ENCODE data around the gene CRTC2. TPM values are rescaled to one million over a fixed set of nuclear protein-coding genes. Genes with fewer than 3 reads are reported as not detected.

CRTC2 gene
- total and polyA plus RNA-seq, 9 of the 15 experiments (the other 6 are each of a cell fraction or from before 2014, with no cell fraction given) = 2.7 to 26.4 (median 10.2) TPM

DNA sequence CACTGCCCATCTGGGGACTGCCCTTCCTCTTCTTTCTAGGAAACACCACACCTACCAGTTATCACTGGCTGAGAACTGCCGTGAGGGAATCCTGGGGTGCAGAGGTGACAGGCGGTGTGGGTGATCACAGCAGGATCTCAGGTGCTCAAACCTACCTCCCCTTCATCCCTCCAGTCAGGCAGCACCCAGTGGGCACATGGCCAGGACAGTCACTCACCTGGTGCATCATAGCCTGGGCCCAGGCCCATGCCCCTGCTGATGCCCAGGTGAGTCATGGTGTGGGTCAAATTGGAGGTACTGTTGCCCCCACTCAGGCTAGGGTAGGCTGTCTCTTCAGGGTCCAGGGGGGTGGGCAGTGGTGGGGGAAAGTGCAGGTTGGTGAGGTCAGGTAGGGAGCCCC, 6.6 kb downstream of the CRTC2 start:
- POLR2A ChIA-PET = no interaction called here
- FAIRE-seq = no peak
- Histone ChIP-seq H3K4me3 (no peak overlapping the region), H3K9me1 (ENCODE audit: control insufficient read depth, insufficient read depth, low read length) (no peaks in the 10 kb centered on the region), H3K4me1 (replicated peaks in 1 of 2; ENCODE audit: control insufficient read depth in 2 of 2, insufficient read depth in 2 of 2, low read length in 2 of 2) (peaks cover 5 to 14% of the 10 kb centered on the region in 2 experiments), H3K36me3 (ENCODE audit: control insufficient read depth, insufficient read depth, low read length) (peaks cover 67% of the 10 kb centered on the region; the same call in 2 of the 3 replicates), H3K9me3 (replicated peaks; ENCODE audit: control insufficient read depth, insufficient read depth, low read depth, low read length) (no peaks in the 10 kb centered on the region), H3K4me2 (ENCODE audit: insufficient read depth, low read length) (no peak overlapping the region), H3K9ac (ENCODE audit: insufficient read depth in 1 of 2, low read depth in 2 of 2, low read length in 2 of 2) (peak overlapping the region in 1 of 2 experiments; percentile 20; a peak in 2 of 4 replicates), H3K27me3 (ENCODE audit: control insufficient read depth in 2 of 2, insufficient read depth in 2 of 2, low read length in 2 of 2) (no peaks in the 10 kb centered on the region), H2AFZ (ENCODE audit: low read depth, low read length) (no peak overlapping the region), H4K20me1 (replicated peaks; ENCODE audit: control insufficient read depth, insufficient read depth, low read length) (peaks cover 9% of the 10 kb centered on the region; the same call in 1 of the 2 replicates), H3K79me2 (ENCODE audit: control insufficient read depth, insufficient read depth, low read length) (peaks cover 22% of the 10 kb centered on the region), H3K27ac (ENCODE audit: extremely low read depth, low read depth, low read length) (no peak overlapping the region)
- intact Hi-C loops (cut with micrococcal nuclease) = no loop called here
- BruUV-seq (replicated peaks) = no TSS peak
- DNase-seq (ENCODE audit: extremely low read depth in 1 of 4, low spot score in 3 of 4) = no peak
- no peak for ATAC-seq
- CTCF ChIA-PET (ENCODE audit: low intra/inter-chr PET ratio) = no interaction called here
- in situ Hi-C loops (cut with MboI) = no loop called here
- 67% methylated on average over 2 of the region's 2 CpGs for WGBS (ENCODE audit: insufficient coverage, low coverage, missing lambda C conversion rate)
- no peak for TF ChIP-seq TBL1XR1 (IDR thresholded peaks at IDR 0.05; ENCODE audit: low read length in 2 of 2)
- TF ChIP-seq, protein P1, sequence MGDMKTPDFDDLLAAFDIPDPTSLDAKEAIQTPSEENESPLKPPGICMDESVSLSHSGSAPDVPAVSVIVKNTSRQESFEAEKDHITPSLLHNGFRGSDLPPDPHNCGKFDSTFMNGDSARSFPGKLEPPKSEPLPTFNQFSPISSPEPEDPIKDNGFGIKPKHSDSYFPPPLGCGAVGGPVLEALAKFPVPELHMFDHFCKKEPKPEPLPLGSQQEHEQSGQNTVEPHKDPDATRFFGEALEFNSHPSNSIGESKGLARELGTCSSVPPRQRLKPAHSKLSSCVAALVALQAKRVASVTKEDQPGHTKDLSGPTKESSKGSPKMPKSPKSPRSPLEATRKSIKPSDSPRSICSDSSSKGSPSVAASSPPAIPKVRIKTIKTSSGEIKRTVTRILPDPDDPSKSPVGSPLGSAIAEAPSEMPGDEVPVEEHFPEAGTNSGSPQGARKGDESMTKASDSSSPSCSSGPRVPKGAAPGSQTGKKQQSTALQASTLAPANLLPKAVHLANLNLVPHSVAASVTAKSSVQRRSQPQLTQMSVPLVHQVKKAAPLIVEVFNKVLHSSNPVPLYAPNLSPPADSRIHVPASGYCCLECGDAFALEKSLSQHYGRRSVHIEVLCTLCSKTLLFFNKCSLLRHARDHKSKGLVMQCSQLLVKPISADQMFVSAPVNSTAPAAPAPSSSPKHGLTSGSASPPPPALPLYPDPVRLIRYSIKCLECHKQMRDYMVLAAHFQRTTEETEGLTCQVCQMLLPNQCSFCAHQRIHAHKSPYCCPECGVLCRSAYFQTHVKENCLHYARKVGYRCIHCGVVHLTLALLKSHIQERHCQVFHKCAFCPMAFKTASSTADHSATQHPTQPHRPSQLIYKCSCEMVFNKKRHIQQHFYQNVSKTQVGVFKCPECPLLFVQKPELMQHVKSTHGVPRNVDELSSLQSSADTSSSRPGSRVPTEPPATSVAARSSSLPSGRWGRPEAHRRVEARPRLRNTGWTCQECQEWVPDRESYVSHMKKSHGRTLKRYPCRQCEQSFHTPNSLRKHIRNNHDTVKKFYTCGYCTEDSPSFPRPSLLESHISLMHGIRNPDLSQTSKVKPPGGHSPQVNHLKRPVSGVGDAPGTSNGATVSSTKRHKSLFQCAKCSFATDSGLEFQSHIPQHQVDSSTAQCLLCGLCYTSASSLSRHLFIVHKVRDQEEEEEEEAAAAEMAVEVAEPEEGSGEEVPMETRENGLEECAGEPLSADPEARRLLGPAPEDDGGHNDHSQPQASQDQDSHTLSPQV (IDR thresholded peaks at IDR 0.05) = no peak
- no peak for TF ChIP-seq SAFB2 (IDR thresholded peaks at IDR 0.05; ENCODE audit: borderline replicate concordance, low read depth, low read length, severe bottlenecking)
- TF ChIP-seq, protein P2, sequence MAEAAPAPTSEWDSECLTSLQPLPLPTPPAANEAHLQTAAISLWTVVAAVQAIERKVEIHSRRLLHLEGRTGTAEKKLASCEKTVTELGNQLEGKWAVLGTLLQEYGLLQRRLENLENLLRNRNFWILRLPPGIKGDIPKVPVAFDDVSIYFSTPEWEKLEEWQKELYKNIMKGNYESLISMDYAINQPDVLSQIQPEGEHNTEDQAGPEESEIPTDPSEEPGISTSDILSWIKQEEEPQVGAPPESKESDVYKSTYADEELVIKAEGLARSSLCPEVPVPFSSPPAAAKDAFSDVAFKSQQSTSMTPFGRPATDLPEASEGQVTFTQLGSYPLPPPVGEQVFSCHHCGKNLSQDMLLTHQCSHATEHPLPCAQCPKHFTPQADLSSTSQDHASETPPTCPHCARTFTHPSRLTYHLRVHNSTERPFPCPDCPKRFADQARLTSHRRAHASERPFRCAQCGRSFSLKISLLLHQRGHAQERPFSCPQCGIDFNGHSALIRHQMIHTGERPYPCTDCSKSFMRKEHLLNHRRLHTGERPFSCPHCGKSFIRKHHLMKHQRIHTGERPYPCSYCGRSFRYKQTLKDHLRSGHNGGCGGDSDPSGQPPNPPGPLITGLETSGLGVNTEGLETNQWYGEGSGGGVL (CRISPR knock-in tag; IDR thresholded peaks at IDR 0.05) = no peak
- TF ChIP-seq, protein P3, sequence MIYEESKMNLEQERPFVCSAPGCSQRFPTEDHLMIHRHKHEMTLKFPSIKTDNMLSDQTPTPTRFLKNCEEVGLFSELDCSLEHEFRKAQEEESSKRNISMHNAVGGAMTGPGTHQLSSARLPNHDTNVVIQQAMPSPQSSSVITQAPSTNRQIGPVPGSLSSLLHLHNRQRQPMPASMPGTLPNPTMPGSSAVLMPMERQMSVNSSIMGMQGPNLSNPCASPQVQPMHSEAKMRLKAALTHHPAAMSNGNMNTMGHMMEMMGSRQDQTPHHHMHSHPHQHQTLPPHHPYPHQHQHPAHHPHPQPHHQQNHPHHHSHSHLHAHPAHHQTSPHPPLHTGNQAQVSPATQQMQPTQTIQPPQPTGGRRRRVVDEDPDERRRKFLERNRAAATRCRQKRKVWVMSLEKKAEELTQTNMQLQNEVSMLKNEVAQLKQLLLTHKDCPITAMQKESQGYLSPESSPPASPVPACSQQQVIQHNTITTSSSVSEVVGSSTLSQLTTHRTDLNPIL (CRISPR knock-in tag; IDR thresholded peaks at IDR 0.05) = no peak
- no peak for TF ChIP-seq HNRNPL (IDR thresholded peaks at IDR 0.05; ENCODE audit: low read depth, low read length)
- no peak for TF ChIP-seq LARP7 (IDR thresholded peaks at IDR 0.05)
- no peak for TF ChIP-seq THRAP3 (IDR thresholded peaks at IDR 0.05; ENCODE audit: borderline replicate concordance)

Measured in K562 (cell line).